Measurements from ENCODE around the gene SKIC8.
A peak's percentile ranks its signal among the peaks of the same experiment; 100 is the strongest.

The SKIC8 gene

GRCh38 chr15:78304216-78305066 is 5.0 kb upstream of the SKIC8 start:
- no peak for TF ChIP-seq CTCF (IDR thresholded peaks at IDR 0.05; ENCODE audit: extremely low read depth, missing control alignments)
- DNase-seq (ENCODE audit: low spot score): no peak

- no peak for TF ChIP-seq CTCF (IDR thresholded peaks at IDR 0.05; ENCODE audit: extremely low read depth, missing control alignments)
- DNase-seq (ENCODE audit: low spot score): peak; percentile 31
Measured at GRCh38 chr15:78302579-78303312, 3.3 kb upstream of the SKIC8 start.

GRCh38 chr15:78301828-78302227 is 2.4 kb upstream of the SKIC8 start:
- TF ChIP-seq CTCF (IDR thresholded peaks at IDR 0.05; ENCODE audit: extremely low read depth, missing control alignments): no peak
- no peak for DNase-seq (ENCODE audit: low spot score)

GRCh38 chr15:78301326-78301725 is 1.9 kb upstream of the SKIC8 start:
- TF ChIP-seq CTCF (IDR thresholded peaks at IDR 0.05; ENCODE audit: extremely low read depth, missing control alignments): no peak
- peak; percentile 30 for DNase-seq (ENCODE audit: low spot score)

GRCh38 chr15:78292219-78292618 is 7.2 kb downstream of the SKIC8 start:
- no peak for TF ChIP-seq CTCF (IDR thresholded peaks at IDR 0.05; ENCODE audit: extremely low read depth, missing control alignments)

GRCh38 chr15:78291698-78292097 is 7.7 kb downstream of the SKIC8 start:
- no peak for TF ChIP-seq CTCF (IDR thresholded peaks at IDR 0.05; ENCODE audit: extremely low read depth, missing control alignments)
- DNase-seq (ENCODE audit: low spot score): no peak

More at GRCh38 chr15:78292219-78292618, 7.2 kb downstream of the SKIC8 start:
- DNase-seq (ENCODE audit: low spot score): no peak

- no peak for TF ChIP-seq CTCF (IDR thresholded peaks at IDR 0.05; ENCODE audit: extremely low read depth, missing control alignments)
- no peak for DNase-seq (ENCODE audit: low spot score)
Measured at GRCh38 chr15:78291052-78291451, 8.4 kb downstream of the SKIC8 start.
